Gastrocnemius medialis (tissue), 4 donors: ENCODE measurements around the gene VSTM2L.

Source experiments
- POLR2A ChIP-seq, 2 donors: fragments of 450-650 bp; IDR thresholded peaks; one replicate each; pipeline ENCODE4 v1.6.1; 2017; ENCODE audit warnings: antibody characterized with exemption in 2 of 2, mild to moderate bottlenecking in 2 of 2, moderate library complexity in 2 of 2
- TF ChIP-seq, protein P1 (sequence below), 5 experiments: fragments of 450-650 bp in 3 of 5; fragments of 200-600 bp in 2 of 5; sonication (generic) in 2 of 5; IDR thresholded peaks in 4 of 5; conservative IDR thresholded peaks in 1 of 5; 1 replicate in 4 of 5; 2 replicates in 1 of 5; pipeline ENCODE4 v1.5.1; 2016 to 2019; ENCODE audit warnings: antibody characterized with exemption in 5 of 5, mild to moderate bottlenecking in 3 of 5, moderate library complexity in 3 of 5

DNA sequence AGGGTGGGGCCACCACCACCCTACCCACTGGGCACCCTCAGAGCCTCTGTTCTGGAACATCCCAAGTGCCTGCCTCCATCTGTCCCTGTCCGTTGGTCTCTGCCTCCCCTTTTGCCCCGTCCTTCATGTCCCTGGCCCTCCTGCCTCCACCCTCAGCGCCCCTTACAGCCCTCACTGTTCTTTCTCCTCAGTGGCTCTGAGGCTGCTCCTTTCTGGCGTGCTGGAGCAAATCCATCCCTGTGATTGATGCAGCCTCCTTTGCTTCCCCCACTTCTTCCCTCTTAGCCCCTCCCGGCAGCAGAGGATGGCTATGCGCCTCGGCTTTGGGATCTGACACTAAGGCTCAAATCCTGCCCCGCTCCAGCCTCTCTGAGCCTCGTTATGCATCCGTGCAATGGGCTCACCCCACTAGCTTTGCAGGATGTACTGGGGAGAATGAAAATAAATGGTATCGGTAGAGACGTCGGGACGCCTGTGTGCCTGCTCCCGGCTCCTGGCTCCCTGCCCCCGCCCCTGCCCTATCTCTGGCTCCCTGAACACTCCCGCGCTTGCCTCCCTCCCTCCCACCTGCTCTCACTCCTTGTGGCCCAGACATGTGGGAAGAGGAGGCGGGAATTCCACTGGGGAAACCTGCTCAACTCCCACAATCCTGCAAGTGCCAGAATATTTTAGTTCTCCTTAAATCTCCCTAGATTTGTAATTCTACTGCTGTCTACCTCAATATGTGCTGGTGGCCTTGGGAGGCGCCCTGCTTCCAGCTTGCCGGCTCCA is 13.1 kb downstream of the VSTM2L start:
- TF ChIP-seq POLR2A (IDR thresholded peaks at IDR 0.05): no peak
- TF ChIP-seq, protein P1, sequence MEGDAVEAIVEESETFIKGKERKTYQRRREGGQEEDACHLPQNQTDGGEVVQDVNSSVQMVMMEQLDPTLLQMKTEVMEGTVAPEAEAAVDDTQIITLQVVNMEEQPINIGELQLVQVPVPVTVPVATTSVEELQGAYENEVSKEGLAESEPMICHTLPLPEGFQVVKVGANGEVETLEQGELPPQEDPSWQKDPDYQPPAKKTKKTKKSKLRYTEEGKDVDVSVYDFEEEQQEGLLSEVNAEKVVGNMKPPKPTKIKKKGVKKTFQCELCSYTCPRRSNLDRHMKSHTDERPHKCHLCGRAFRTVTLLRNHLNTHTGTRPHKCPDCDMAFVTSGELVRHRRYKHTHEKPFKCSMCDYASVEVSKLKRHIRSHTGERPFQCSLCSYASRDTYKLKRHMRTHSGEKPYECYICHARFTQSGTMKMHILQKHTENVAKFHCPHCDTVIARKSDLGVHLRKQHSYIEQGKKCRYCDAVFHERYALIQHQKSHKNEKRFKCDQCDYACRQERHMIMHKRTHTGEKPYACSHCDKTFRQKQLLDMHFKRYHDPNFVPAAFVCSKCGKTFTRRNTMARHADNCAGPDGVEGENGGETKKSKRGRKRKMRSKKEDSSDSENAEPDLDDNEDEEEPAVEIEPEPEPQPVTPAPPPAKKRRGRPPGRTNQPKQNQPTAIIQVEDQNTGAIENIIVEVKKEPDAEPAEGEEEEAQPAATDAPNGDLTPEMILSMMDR (IDR thresholded peaks at IDR 0.05 in 4 of 5, conservative IDR thresholded peaks at IDR 0.05 in 1 of 5): no peak
